PC-9 (cell line): ENCODE data around the gene CNIH2.

Experiments
- CTCF ChIP-seq: fragments of 200-600 bp; sonication (generic); conservative IDR thresholded peaks from 2 replicates; pipeline ENCODE4 v1.6.1; 2017; ENCODE audit warnings: mixed run types, antibody characterized with exemption, mild to moderate bottlenecking, moderate library complexity
- EZH2 ChIP-seq: fragments of 200-600 bp; sonication (generic); IDR thresholded peaks from 2 replicates; pipeline ENCODE4 v1.8.0; 2017; ENCODE audit warnings: antibody characterized with exemption, low read depth

- TF ChIP-seq CTCF, result no peak
- no peak for TF ChIP-seq EZH2
Observed at GRCh38 chr11:66235141-66235540, 42.8 kb upstream of the CNIH2 start.
